ENCODE data around the gene DSCAML1. TPM values are rescaled to one million over a fixed set of nuclear protein-coding genes. Genes with fewer than 3 reads are reported as not detected.

DSCAML1 gene
- total RNA-seq, 2 donors from 2014 or later, result 0.33 to 1.6 TPM

- no peak overlapping the region for H3K4me3 ChIP-seq
- no peaks in the 10 kb centered on the region for H3K9me3 ChIP-seq
- H3K27me3 ChIP-seq, result no peaks in the 10 kb centered on the region
- intact Hi-C loops (cut with DNase I), result no loop called here
- DNase-seq (no peak), ATAC-seq (no peak)
- H3K36me3 ChIP-seq (replicated peaks in 1 of 2; ENCODE audit: insufficient read depth in 1 of 2, low read depth in 2 of 2), result no peaks in the 10 kb centered on the region
- no peaks in the 10 kb centered on the region for H3K4me1 ChIP-seq
- H3K27ac ChIP-seq, result no peak overlapping the region
- whole genome bisulfite sequencing, 2 donors, result 88 to 89% methylated on average over 7 to 14 of the region's 15 CpGs
- TF ChIP-seq CTCF (IDR thresholded peaks at IDR 0.05) (no peak), POLR2A (IDR thresholded peaks at IDR 0.05) (no peak)
Measured at GRCh38 chr11:117430293-117430955, 366.6 kb downstream of the DSCAML1 start.

GRCh38 chr11:117428856-117429229 is 368.2 kb downstream of the DSCAML1 start:
- Histone ChIP-seq H3K27me3 (no peaks in the 10 kb centered on the region), H3K27ac (no peak overlapping the region), H3K4me3 (no peak overlapping the region), H3K4me1 (no peaks in the 10 kb centered on the region), H3K36me3 (replicated peaks in 1 of 2; ENCODE audit: insufficient read depth in 1 of 2, low read depth in 2 of 2) (no peaks in the 10 kb centered on the region), H3K9me3 (no peaks in the 10 kb centered on the region)
- ATAC-seq (no peak), DNase-seq (no peak)
- WGBS, 2 donors, result 65 to 76% methylated on average over 6 to 7 of the region's 7 CpGs
- no peak for TF ChIP-seq CTCF (IDR thresholded peaks at IDR 0.05)
- intact Hi-C loops (cut with DNase I), result no loop called here

GRCh38 chr11:117428186-117428855 is 368.7 kb downstream of the DSCAML1 start:
- 77 to 88% methylated on average over 26 to 32 of the region's 32 CpGs for WGBS, 2 donors
- intact Hi-C loops (cut with DNase I), result no loop called here
- no peaks in the 10 kb centered on the region for H3K9me3 ChIP-seq
- ATAC-seq (no peak), DNase-seq (no peak)
- TF ChIP-seq CTCF (IDR thresholded peaks at IDR 0.05) (no peak), POLR2A (IDR thresholded peaks at IDR 0.05) (no peak)
- no peaks in the 10 kb centered on the region for H3K36me3 ChIP-seq (replicated peaks in 1 of 2; ENCODE audit: insufficient read depth in 1 of 2, low read depth in 2 of 2)
- H3K4me1 ChIP-seq, result no peaks in the 10 kb centered on the region
- H3K27me3 ChIP-seq, result no peaks in the 10 kb centered on the region
- no peak overlapping the region for H3K4me3 ChIP-seq
- no peak overlapping the region for H3K27ac ChIP-seq

- H3K4me1 ChIP-seq, result no peaks in the 10 kb centered on the region
- intact Hi-C loops (cut with DNase I), result no loop called here
- no peaks in the 10 kb centered on the region for H3K36me3 ChIP-seq (replicated peaks in 1 of 2; ENCODE audit: insufficient read depth in 1 of 2, low read depth in 2 of 2)
- no peak overlapping the region for H3K27ac ChIP-seq
- TF ChIP-seq POLR2A (IDR thresholded peaks at IDR 0.05) (no peak), CTCF (IDR thresholded peaks at IDR 0.05) (no peak)
- no peak overlapping the region for H3K4me3 ChIP-seq
- 83 to 84% methylated on average over 11 of the region's 11 CpGs for WGBS, 2 donors
- DNase-seq, result no peak
- no peaks in the 10 kb centered on the region for H3K9me3 ChIP-seq
- ATAC-seq, result no peak
- no peaks in the 10 kb centered on the region for H3K27me3 ChIP-seq
Measured at GRCh38 chr11:117427356-117427874, 369.6 kb downstream of the DSCAML1 start.
